GM18502 (cell line): ENCODE measurements around the gene KMT5C.

ENCODE experiments used
- ATAC-seq: cut with Tn5 transposase; IDR thresholded peaks from one replicate; pipeline ENCODE4 v1.9.1; 2021; ENCODE audit warnings: mild to moderate bottlenecking; ENCODE audit not compliant: unreplicated experiment, poor library complexity

KMT5C gene

DNA sequence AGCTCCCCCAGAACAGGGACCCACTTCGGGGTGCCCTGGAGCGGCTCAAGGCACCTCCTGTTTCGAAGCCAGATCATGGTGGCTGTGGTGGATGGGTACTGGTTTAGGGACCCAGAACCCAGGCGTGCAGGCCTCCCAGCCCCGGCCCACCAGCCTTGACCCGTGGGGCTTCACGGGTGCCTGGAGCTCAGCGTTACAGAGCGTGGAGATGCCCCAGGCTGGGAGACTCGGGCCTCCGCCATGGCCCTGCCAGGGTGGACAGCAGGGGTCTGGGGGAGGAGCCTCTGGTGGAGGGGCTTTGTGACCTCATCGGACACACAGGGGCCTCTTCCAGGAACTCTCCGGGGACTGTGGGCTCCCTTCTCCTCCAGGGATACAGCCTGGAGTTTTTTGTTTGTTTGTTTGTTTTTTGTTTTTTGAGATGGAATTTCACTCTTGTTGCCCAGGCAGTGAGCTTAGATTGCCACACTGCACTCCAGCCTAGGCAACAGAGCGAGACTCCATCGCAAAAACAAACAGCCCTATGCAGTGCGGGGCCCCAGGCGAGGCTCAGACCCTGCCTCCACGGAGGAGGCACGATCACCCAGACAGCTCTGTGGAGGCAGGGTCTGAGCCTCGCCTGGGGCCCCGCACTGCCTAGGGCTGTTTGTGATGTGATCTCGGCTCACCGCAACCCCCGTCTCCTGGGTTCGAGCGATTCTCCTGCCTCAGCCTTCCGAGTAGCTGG lies 23.5 kb downstream of the KMT5C start, which contains the start of gene GARIN5B:
TSS of gene GARIN5B (minus strand) at position 271 of the 727 bp plus-strand sequence. CDS start at position 77, 194 bp downstream.
- no peak for ATAC-seq

DNA sequence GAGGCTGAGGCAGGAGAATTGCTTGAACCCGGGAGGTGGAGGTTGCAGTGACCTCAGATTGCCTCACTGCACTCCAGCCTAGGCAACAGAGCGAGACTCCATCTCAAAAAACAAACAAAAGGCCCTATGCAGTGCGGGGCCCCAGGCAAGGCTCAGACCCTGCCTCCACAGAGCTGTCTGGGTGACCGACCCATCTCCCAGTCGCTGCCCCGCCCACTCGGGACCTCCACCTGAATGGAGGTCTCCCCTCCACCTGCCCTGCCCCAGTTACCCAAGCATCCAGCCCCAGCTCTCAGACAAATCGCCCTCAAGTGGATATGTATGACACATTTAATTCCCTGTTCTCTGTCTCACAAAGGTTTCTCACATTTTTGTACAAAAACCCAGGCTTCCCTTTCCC lies 25.6 kb downstream of the KMT5C start:
- ATAC-seq = no peak

DNA sequence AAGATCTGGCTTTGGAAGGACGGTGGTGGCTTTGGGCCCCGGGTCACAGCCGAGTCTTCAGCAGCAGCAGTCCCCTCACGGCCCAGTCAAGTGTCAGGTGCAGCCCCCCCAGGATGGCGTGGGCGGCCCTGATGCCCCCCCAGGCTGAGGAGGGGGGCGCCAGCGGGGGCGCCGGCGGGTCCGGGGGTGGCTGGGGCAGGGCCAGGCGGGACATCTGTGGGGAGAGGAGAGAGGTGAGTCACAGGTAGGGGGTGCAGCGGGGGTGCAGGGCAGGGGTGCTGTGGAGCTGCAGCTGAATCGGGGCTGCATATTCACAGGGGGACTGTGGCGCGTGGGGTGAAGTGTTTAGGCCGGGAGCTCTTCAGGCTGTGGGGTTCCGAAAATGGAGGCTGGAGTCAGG lies 26.3 kb downstream of the KMT5C start:
- no peak for ATAC-seq

- ATAC-seq = no peak
These were observed 27.1 kb downstream of the KMT5C start for GRCh38 chr19:55366790-55367189.

- ATAC-seq = no peak
These were observed 28.4 kb downstream of the KMT5C start for GRCh38 chr19:55368106-55368505.

DNA sequence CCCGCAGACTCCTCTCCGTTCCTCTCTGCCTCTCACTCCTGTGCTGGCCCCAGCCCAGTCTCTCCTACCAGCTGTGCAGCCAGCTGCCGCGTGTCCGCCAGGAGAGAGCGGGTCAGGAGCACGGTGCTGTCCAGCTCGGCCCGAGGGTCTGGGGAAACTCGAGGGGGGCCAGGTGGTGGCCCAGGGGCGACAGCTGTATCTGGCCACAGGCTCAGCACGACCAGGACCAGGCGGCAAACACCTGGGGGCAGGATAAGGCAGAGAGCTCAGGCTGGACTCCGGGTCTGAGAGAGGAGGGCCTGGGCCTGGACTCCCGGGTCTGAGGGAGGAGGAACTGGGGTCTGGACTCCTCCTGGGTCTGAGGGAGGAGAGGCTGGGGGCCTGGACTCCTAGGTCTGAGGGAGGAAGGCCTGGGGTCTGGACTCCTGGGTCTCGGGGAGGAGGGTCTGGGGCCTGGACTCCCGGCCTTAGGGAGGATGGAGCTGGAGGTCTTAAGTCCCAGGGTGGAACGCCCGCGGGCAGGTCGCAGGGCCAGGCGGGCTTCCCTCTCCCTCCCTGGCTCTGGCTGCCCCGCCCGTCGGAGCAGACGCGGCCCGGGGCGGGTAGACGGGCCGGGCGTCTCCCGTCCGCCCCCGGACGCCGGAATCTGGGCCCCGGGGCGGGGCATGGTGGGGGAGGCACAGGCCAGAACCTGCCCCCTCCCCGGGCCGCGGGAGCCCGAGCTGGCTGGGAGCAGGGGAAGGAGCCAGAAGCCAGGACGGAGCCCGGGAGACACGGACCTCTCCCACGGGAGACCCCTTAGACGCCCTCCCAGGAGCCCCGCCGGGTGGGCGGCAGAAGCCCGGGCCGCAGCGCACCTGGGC lies 29.3 kb downstream of the KMT5C start:
- no peak for ATAC-seq

GRCh38 chr19:55369653-55370304 lies 30.1 kb downstream of the KMT5C start:
- ATAC-seq = no peak

GRCh38 chr19:55370305-55370988 lies 30.8 kb downstream of the KMT5C start, which contains the start of gene IL11:
Gene IL11 (minus strand): TSS chr19:55370463. CDS start chr19:55370310, 153 bp downstream.
- no peak for ATAC-seq

DNA sequence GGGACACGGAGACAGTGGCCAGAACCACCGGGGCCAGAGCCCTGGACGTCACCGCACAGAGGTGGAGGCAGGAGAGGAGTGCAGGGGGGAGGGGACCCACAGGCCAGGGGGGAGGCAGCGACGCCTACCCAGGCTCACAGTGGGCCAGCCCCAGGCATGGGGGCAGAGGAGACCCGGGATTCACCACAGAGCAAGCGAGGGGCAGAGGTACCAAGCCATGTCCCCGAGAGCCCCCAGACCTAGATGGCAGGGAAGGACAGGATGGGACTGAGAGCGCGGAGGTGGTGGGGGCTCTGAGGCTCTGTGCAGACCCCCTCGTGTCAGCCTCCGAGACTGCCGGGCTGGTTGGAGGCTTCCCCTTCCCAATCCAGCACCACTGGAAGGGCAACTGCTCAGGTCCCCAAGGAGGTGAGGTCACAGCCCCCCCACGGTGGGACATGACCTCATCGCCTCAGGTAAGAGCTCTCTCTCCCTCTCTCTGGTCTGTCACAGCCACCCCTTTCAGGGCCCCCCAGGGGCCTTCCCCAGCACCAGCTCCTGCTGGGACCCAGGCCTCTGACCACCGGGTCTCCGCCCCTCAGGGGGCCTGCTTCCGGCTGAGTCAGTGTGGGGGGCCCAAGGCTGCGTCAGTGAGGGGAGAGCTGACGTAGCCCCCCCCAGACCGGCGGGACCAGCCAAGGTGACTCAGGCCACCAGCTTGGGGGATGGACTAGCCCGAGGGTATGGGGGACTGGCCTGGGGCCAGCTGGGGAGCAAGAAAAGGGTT lies 32.8 kb downstream of the KMT5C start:
- ATAC-seq = no peak

DNA sequence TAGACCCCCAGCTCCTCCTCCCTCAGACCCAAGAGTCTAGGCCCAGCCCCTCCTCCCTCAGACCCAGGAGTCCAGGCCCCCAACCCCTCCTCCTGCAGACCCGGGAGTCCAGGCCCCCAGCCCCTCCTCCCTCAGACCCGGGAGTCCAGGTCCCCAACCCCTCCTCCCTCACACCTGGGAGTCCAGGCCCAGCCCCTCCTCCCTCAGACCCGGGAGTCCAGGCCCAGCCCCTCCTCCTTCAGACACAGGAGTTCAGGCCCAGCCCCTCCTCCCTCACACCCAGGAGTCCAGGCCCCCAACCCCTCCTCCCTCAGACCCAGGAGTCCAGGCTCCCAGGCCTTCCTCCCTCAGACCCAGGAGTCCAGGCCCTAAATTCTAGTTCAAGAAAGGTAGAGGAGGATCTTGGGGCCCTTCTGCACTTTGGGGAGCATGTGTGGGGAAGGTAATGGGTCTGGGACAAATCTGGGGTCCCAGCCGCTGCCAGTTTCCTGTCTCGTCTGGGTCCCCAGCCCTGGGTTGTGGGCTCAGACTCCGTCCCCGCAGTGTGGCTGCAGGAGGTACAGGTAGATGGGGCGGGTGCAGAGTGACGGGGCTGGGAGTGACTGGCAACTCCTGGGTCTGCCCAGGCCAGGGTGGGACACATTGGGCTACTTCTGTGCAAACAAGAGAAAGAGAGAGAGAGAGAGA lies 33.8 kb downstream of the KMT5C start:
- no peak for ATAC-seq

- no peak for ATAC-seq
These were observed 34.5 kb downstream of the KMT5C start for GRCh38 chr19:55373993-55374757.

- ATAC-seq = no peak
These were observed 36.7 kb downstream of the KMT5C start, which contains the start of gene TMEM190 for GRCh38 chr19:55376241-55376933. Gene TMEM190 (plus strand): TSS chr19:55376826. CDS start chr19:55376854, 28 bp downstream.

GRCh38 chr19:55377356-55378131 lies 37.9 kb downstream of the KMT5C start:
- no peak for ATAC-seq

DNA sequence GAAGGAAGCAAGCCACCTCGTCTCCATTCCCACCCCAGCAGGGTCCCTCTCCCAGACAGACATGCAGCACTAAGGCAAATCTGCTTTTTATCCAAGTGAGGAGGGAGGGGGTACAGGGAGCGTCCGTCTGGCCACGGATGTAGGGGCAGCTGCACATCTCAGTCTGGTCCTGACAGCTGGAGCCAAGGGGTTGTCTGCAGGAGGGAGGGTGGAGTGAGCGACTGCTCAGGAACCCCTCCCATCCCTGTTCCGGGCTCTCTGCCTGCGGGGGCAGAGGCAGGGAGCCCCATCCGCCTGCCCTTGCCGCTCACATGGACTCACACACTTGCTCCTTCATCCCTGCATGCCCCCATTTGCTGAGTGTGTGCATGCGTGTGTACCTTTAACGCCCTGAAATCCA lies 39.5 kb downstream of the KMT5C start:
- no peak for ATAC-seq

DNA sequence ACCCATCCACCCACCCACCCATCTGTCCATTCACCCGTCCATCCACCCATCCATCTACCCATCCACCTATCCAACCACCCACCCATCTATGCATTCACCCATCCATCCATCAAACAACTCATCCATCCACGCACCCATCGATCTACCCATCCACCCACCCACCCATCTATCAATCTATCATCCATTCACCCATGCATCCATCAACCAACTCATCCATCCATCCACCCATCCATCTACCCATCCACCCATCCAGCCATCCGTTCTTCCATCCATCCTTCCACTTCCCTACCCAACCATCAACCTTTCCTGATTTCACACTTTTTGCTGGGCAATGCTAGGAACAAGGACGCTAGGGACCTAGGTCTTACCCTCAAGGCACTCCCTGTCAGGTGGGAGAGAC lies 42.3 kb downstream of the KMT5C start:
- ATAC-seq = no peak

- no peak for ATAC-seq
These were observed 42.9 kb downstream of the KMT5C start for GRCh38 chr19:55382522-55383054.
